GM06990 (cell line): ENCODE measurements around the gene OSBPL10.
"Not testable (repeated sequence)": the region's sequence is repeated elsewhere in the genome, so short reads cannot be mapped to it uniquely, and the experiment has no call there.

ENCODE experiments used
- DNase-seq: peaks from one replicate; pipeline ENCODE4 v3.0.0-alpha.2; 2011; ENCODE audit not compliant: insufficient read length; ENCODE audit errors: extremely low read depth
- H3K27me3 ChIP-seq: replicated peaks from 2 replicates; pipeline ENCODE4 v1.6.0; 2011; ENCODE audit warnings: low read length; ENCODE audit not compliant: control insufficient read depth, insufficient read depth
- H3K36me3 ChIP-seq: 2 replicates; pipeline ENCODE4 v1.5.1; 2011; ENCODE audit warnings: low read length; ENCODE audit not compliant: control insufficient read depth, insufficient read depth
- H3K4me3 ChIP-seq: replicated peaks from 2 replicates; pipeline ENCODE4 v1.5.1; 2011; ENCODE audit warnings: low read depth, mild to moderate bottlenecking, control low read depth, low read length
- TF ChIP-seq, protein P1 (sequence below): IDR thresholded peaks from 2 replicates; pipeline ENCODE4 v1.5.1; 2011; ENCODE audit warnings: low read length, control low read depth, mild to moderate bottlenecking, inconsistent platforms; ENCODE audit not compliant: insufficient read depth, poor library complexity, severe bottlenecking

OSBPL10 gene

DNA sequence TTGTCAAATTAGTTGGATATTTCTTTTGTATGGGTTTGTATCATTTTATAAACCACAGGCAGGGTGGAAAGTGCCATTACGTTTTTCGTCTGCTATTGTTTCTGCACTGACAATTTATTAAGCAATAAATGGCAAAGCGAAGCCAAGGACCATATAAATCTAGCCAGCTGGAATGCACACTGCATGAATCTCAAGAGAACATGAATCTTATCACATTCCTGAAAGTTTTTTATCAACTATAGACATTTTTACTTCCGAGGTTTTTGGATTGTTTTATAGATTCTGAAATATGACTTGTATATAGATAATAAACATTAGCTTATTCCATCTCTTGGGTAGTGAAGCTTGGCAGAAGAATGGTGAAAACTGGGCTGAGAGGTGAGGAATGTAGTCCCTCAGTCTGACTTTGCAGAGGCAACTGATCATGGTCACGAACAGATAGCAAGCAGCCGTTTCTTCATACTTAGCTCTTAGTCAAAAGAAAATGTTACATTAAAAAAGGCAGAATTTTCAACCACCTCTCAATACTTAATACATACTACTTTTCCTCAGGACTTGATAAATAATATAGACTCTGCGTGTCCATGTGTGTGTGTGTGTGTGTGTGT is 102.7 kb downstream of the OSBPL10 start:
- no peak for DNase-seq
- TF ChIP-seq, protein P1, sequence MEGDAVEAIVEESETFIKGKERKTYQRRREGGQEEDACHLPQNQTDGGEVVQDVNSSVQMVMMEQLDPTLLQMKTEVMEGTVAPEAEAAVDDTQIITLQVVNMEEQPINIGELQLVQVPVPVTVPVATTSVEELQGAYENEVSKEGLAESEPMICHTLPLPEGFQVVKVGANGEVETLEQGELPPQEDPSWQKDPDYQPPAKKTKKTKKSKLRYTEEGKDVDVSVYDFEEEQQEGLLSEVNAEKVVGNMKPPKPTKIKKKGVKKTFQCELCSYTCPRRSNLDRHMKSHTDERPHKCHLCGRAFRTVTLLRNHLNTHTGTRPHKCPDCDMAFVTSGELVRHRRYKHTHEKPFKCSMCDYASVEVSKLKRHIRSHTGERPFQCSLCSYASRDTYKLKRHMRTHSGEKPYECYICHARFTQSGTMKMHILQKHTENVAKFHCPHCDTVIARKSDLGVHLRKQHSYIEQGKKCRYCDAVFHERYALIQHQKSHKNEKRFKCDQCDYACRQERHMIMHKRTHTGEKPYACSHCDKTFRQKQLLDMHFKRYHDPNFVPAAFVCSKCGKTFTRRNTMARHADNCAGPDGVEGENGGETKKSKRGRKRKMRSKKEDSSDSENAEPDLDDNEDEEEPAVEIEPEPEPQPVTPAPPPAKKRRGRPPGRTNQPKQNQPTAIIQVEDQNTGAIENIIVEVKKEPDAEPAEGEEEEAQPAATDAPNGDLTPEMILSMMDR: no peak

GRCh38 chr3:31876331-31876730 is 104.7 kb downstream of the OSBPL10 start:
- Histone ChIP-seq H3K27me3 (no peaks in the 10 kb centered on the region; the same call in 1 of the 2 replicates), H3K4me3 (no peak overlapping the region), H3K36me3 (no peaks in the 10 kb centered on the region)
- no peak for DNase-seq
- TF ChIP-seq, protein P1: no peak

More for the DNA sequence above, 102.7 kb downstream of the OSBPL10 start:
- no peaks in the 10 kb centered on the region for H3K36me3 ChIP-seq
- H3K27me3 ChIP-seq: no peaks in the 10 kb centered on the region; the same call in 1 of the 2 replicates
- no peak overlapping the region for H3K4me3 ChIP-seq

DNA sequence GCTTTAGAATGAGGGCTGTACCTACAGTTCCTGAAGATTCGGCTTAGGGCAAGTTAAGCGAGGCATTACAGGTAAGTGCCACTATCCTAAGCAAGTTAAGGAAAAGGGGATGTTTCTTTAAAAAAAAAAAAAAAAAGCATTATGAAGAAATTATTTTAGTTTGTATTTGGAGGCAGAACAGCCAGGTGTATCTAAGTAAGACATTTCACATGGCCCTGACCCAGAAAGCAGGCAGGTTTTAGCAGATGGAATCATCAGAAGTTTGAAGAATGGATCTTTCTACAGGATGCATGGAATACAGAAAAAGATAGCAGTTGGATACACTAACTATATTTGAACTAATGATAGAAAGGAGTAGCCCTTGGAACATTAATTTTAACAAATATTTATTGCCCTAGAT is 105.6 kb downstream of the OSBPL10 start:
- Histone ChIP-seq H3K27me3 (no peaks in the 10 kb centered on the region; the same call in 1 of the 2 replicates), H3K4me3 (no peak overlapping the region), H3K36me3 (no peaks in the 10 kb centered on the region)
- TF ChIP-seq, protein P1: no peak
- DNase-seq: no peak

DNA sequence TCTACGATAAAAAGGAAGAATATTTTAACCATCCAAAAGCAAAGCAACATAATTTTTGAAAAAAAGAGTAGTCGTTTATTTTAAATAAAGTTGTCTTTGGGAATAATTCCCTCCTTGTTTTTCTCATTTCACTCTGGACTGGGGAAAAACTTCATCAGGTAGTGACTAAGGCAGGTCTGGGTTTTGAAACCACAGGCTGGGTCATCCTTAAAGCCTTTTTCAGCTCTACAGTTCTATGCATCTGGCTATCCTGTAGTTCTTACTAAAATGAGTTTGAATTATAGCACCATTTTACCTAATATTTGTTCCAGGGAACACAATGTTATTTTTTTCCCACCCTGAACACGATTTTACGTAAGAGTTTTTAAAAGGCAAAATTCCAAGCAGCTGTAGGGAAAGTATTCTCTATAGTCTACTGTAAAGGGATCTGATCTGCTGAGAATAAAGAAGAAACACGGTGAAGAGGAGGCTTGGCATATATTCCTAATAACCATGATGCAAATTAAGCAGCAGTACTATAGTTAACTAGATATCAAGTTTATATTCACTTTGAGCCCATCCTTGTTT is 107.7 kb downstream of the OSBPL10 start:
- TF ChIP-seq, protein P1: no peak
- DNase-seq: no peak
- no peak overlapping the region for H3K4me3 ChIP-seq
- no peaks in the 10 kb centered on the region for H3K36me3 ChIP-seq
- H3K27me3 ChIP-seq: no peaks in the 10 kb centered on the region; the same call in 1 of the 2 replicates

DNA sequence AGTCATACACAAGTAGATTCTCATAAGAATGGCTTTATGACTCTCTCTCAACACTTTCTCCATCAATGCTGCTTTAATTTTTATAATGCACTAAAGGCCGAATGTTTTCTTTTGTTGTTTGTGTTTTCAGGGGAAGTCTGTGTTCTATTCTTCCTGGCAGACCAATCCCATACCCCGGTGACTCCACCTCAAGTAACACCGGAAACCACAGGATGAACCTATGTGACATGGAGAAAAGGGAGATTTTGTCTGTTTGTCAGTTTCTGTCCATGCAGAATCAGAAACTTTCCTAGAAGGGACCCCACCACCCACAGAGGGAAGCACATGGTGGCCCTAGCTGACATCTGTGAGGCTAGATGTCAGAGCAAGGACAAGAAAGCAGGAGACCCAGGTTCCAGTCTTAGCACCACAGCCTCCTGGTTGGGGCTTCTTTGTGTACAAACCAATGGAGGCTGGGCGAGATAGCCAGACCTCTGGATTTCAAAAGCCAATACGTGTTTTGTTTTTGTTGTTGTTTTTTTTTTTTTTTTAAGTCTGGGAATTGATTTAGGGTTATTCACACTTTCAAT is 109.0 kb downstream of the OSBPL10 start:
- TF ChIP-seq, protein P1: no peak
- DNase-seq: no peak
- no peak overlapping the region for H3K4me3 ChIP-seq
- H3K27me3 ChIP-seq: no peaks in the 10 kb centered on the region; the same call in 1 of the 2 replicates
- H3K36me3 ChIP-seq: no peaks in the 10 kb centered on the region

DNA sequence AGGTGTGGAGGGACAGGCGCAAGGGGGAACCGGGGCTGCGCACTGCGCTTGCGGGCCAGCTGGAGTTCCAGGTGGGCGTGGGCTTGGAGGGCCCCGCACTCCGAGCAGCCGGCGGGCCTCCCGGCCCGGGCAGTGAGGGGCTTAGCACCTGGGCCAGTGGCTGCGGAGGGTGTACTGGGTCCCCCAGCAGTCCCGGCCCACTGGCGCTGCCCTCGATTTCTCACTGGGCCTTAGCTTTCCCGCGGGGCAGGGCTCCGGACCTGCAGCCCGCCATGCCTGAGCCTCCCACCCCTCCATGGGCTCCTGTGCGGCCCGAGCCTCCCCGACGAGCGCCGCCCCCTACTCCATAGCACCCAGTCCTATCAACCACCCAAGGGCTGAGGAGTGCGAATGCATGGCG is 111.0 kb downstream of the OSBPL10 start:
- not testable (repeated sequence) for H3K36me3 ChIP-seq, H3K27me3 ChIP-seq, DNase-seq, H3K4me3 ChIP-seq
